ENCODE data around the gene DPP10. TPM values are rescaled to one million over a fixed set of nuclear protein-coding genes. Genes with fewer than 3 reads are reported as not detected.
A peak's percentile ranks its signal among the peaks of the same experiment; 100 is the strongest.

The DPP10 gene
- 1.7 and 1.9 TPM in 2 replicates for polyA plus RNA-seq (2013)

DNA sequence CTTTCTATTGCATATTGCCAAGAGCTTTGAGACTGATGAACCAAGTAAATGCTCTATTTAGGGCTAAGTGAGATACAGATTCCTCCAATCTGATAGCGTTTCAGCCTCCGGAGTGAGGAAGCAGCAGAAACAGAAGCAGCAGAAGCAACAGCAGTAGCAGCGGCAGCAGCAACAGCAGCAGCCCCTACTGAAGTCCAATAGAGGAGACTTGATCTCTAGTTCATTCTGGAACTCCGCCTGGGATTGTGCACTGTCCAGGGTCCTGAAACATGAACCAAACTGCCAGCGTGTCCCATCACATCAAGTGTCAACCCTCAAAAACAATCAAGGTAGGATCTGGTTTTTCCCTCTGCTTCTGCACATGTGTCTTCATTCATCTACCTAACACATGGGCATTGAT lies at the start of gene DPP10:
TSS of gene DPP10 (plus strand) at position 132 of the 400 bp plus-strand sequence.
- Histone ChIP-seq H3K4ac (ENCODE audit: low read depth, low read length) (no peak within 1 kb of the TSS), H3K4me3 (ENCODE audit: low read depth, low read length) (no peak within 1 kb of the TSS), H2BK12ac (ENCODE audit: low read length) (no peak within 1 kb of the TSS), H3K27me3 (ENCODE audit: insufficient read depth, low read length) (no peaks in the 10 kb centered on the region), H2BK120ac (ENCODE audit: insufficient read depth, low read length, poor library complexity) (no peak within 1 kb of the TSS), H3K18ac (ENCODE audit: low read length) (no peak within 1 kb of the TSS), H3K27ac (ENCODE audit: low read depth, low read length) (no peak within 1 kb of the TSS), H3K23ac (ENCODE audit: low read length) (no peak within 1 kb of the TSS), H3K79me1 (ENCODE audit: low read length) (no peaks in the 10 kb centered on the region), H2AFZ (ENCODE audit: insufficient read depth, low read length, poor library complexity) (no peak within 1 kb of the TSS), H3K4me1 (ENCODE audit: control insufficient read depth in 1 of 2, insufficient read depth in 2 of 2, low read length in 2 of 2) (no peaks in the 10 kb centered on the region), H4K12ac (ENCODE audit: low read depth, low read length) (no peak within 1 kb of the TSS), H3K79me2 (ENCODE audit: control insufficient read depth, insufficient read depth, low read length, poor library complexity) (no peaks in the 10 kb centered on the region), H2AK5ac (ENCODE audit: low read length) (no peak within 1 kb of the TSS), H4K8ac (ENCODE audit: low read depth, low read length) (no peak within 1 kb of the TSS), H3K9ac (ENCODE audit: low read length) (no peak within 1 kb of the TSS), H4K91ac (ENCODE audit: low read depth, low read length) (no peak within 1 kb of the TSS), H3K36me3 (ENCODE audit: control insufficient read depth in 1 of 2, insufficient read depth in 2 of 2, low read length in 2 of 2) (no peaks in the 10 kb centered on the region), H3K14ac (ENCODE audit: low read length) (no peak within 1 kb of the TSS), H2BK5ac (ENCODE audit: low read depth, low read length, poor library complexity) (no peak within 1 kb of the TSS), H3K9me3 (ENCODE audit: insufficient read depth, low read depth, low read length) (no peaks in the 10 kb centered on the region), H3K4me2 (ENCODE audit: low read length) (no peak within 1 kb of the TSS)
- no CpG with 5 or more reads among the region's 5 CpGs for WGBS (ENCODE audit: extremely low coverage, insufficient coverage, insufficient read length)
- DNase-seq: peak in 1 of 2 donors; percentile 51

DNA sequence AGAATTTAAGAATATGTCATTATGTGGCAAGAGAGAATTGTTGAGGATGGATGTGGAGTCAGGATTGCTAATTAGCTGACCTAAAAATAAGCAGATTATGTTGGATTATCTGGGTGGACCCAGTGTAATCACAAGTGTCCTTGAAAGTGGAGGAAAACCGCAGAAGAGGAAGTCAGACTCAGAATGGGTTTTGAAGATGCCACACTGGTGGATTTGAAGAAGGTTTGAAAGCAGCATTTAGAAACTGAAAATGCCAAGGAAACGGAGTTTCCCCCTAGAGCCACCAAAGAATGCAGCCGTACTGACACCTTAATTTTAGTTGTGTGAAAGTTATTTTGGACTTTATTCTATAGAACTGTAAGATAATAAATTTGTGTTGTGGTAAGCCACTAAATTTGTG lies 41.6 kb upstream of the DPP10 start:
- Histone ChIP-seq H3K4me3 (ENCODE audit: low read depth, low read length) (no peak overlapping the region), H3K23ac (ENCODE audit: low read length) (no peak overlapping the region), H3K14ac (ENCODE audit: low read length) (no peak overlapping the region), H3K79me1 (ENCODE audit: low read length) (no peaks in the 10 kb centered on the region), H3K36me3 (ENCODE audit: control insufficient read depth in 1 of 2, insufficient read depth in 2 of 2, low read length in 2 of 2) (no peaks in the 10 kb centered on the region), H3K4ac (ENCODE audit: low read depth, low read length) (no peak overlapping the region), H2AK5ac (ENCODE audit: low read length) (no peak overlapping the region), H2BK12ac (ENCODE audit: low read length) (no peak overlapping the region), H3K27ac (ENCODE audit: low read depth, low read length) (no peak overlapping the region), H3K79me2 (ENCODE audit: control insufficient read depth, insufficient read depth, low read length, poor library complexity) (no peaks in the 10 kb centered on the region), H3K9me3 (ENCODE audit: insufficient read depth, low read depth, low read length) (no peaks in the 10 kb centered on the region), H2AFZ (ENCODE audit: insufficient read depth, low read length, poor library complexity) (no peak overlapping the region), H3K4me1 (ENCODE audit: control insufficient read depth in 1 of 2, insufficient read depth in 2 of 2, low read length in 2 of 2) (no peaks in the 10 kb centered on the region), H3K9ac (ENCODE audit: low read length) (no peak overlapping the region), H3K18ac (ENCODE audit: low read length) (no peak overlapping the region), H2BK120ac (ENCODE audit: insufficient read depth, low read length, poor library complexity) (no peak overlapping the region), H2BK5ac (ENCODE audit: low read depth, low read length, poor library complexity) (no peak overlapping the region), H4K91ac (ENCODE audit: low read depth, low read length) (no peak overlapping the region), H3K4me2 (ENCODE audit: low read length) (no peak overlapping the region), H4K8ac (ENCODE audit: low read depth, low read length) (no peak overlapping the region), H4K12ac (ENCODE audit: low read depth, low read length) (no peak overlapping the region), H3K27me3 (ENCODE audit: insufficient read depth, low read length) (no peaks in the 10 kb centered on the region)
- DNase-seq: no peak
- WGBS (ENCODE audit: extremely low coverage, insufficient coverage, insufficient read length): no CpG with 5 or more reads among the region's 3 CpGs

DNA sequence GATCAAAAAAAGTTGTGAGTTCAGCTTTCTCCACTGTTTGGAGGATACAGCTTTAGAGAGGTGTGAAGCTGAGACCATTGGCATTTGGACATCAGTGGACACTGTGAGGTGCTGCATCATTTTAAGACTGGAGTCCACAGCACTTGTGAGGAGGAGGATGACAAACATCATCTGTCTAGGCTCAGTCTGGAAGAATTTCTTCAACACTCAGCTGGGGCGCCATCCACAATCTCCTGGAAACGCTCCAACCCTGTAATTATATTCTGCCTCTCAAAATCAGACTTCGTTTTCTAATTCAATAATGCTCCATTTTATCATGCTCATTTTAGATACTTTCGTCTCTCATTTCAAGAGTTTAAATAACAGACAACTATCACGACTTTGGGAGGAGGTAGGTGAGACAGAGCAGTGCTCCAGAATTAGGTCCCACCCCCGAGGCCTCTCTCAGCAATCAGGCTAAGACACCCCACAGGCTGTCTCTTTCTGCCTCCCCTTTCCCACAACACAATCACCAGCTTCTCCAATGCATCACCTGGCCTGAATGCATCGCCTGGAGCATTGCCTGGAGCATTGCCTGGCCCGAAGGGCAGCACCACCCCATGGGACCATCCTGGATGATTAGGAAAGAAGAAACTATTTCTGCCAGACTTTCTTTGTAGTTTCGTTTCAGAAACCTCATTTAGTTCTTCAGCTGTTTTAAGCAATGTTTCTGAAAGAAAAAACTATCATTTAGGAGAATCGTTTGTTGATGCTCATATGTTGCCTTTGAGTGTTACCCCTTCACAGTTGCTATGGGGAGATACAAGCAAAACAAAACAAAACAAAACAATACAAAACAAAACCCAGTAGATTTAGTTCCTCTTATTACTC lies 37.0 kb upstream of the DPP10 start:
- no CpG with 5 or more reads among the region's 10 CpGs for WGBS (ENCODE audit: extremely low coverage, insufficient coverage, insufficient read length)
- no peaks in the 10 kb centered on the region for H3K36me3 ChIP-seq (ENCODE audit: control insufficient read depth in 1 of 2, insufficient read depth in 2 of 2, low read length in 2 of 2)

DNA sequence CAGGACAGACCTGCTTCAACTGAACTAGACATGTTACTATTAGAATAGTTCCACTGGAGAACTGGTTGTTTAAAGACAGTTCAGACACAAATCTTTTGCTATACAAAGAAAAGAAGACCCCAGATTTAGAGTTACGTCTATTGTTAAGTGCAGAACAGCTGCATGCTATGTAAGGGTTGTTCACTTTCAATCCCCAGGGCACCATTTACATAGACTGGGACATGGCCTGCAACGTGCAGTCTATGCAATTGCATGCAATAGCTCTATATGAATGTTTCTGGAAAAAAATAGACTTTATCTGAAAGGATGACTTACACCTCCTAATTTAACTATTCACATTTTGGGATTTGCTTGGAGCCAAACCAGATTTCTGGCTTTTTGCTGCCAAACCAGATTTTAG lies 36.1 kb upstream of the DPP10 start:
- Histone ChIP-seq H2BK5ac (ENCODE audit: low read depth, low read length, poor library complexity) (no peak overlapping the region), H2BK120ac (ENCODE audit: insufficient read depth, low read length, poor library complexity) (no peak overlapping the region), H4K12ac (ENCODE audit: low read depth, low read length) (no peak overlapping the region), H3K9me3 (ENCODE audit: insufficient read depth, low read depth, low read length) (no peaks in the 10 kb centered on the region), H3K9ac (ENCODE audit: low read length) (no peak overlapping the region), H3K18ac (ENCODE audit: low read length) (no peak overlapping the region), H3K14ac (ENCODE audit: low read length) (no peak overlapping the region), H3K27ac (ENCODE audit: low read depth, low read length) (no peak overlapping the region), H3K4me2 (ENCODE audit: low read length) (no peak overlapping the region), H2AK5ac (ENCODE audit: low read length) (no peak overlapping the region), H2BK12ac (ENCODE audit: low read length) (no peak overlapping the region), H3K79me2 (ENCODE audit: control insufficient read depth, insufficient read depth, low read length, poor library complexity) (no peaks in the 10 kb centered on the region), H4K8ac (ENCODE audit: low read depth, low read length) (no peak overlapping the region), H3K36me3 (ENCODE audit: control insufficient read depth in 1 of 2, insufficient read depth in 2 of 2, low read length in 2 of 2) (no peaks in the 10 kb centered on the region), H3K4ac (ENCODE audit: low read depth, low read length) (no peak overlapping the region), H3K23ac (ENCODE audit: low read length) (no peak overlapping the region), H4K91ac (ENCODE audit: low read depth, low read length) (no peak overlapping the region), H3K4me3 (ENCODE audit: low read depth, low read length) (no peak overlapping the region), H3K27me3 (ENCODE audit: insufficient read depth, low read length) (no peaks in the 10 kb centered on the region), H3K4me1 (ENCODE audit: control insufficient read depth in 1 of 2, insufficient read depth in 2 of 2, low read length in 2 of 2) (no peaks in the 10 kb centered on the region), H3K79me1 (ENCODE audit: low read length) (no peaks in the 10 kb centered on the region), H2AFZ (ENCODE audit: insufficient read depth, low read length, poor library complexity) (no peak overlapping the region)
- no peak for DNase-seq
- WGBS (ENCODE audit: extremely low coverage, insufficient coverage, insufficient read length): no CpG with 5 or more reads among the region's 2 CpGs

More for the DNA sequence above, 37.0 kb upstream of the DPP10 start:
- no peak overlapping the region for H3K4me3 ChIP-seq (ENCODE audit: low read depth, low read length)
- no peaks in the 10 kb centered on the region for H3K27me3 ChIP-seq (ENCODE audit: insufficient read depth, low read length)
- no peak overlapping the region for H3K4ac ChIP-seq (ENCODE audit: low read depth, low read length)
- DNase-seq: peak; percentile 35 to 76
- no peak overlapping the region for H2BK5ac ChIP-seq (ENCODE audit: low read depth, low read length, poor library complexity)
- no peak overlapping the region for H2AFZ ChIP-seq (ENCODE audit: insufficient read depth, low read length, poor library complexity)
- no peak overlapping the region for H2BK120ac ChIP-seq (ENCODE audit: insufficient read depth, low read length, poor library complexity)
- H4K91ac ChIP-seq (ENCODE audit: low read depth, low read length): no peak overlapping the region
- no peak overlapping the region for H3K18ac ChIP-seq (ENCODE audit: low read length)
- H4K12ac ChIP-seq (ENCODE audit: low read depth, low read length): no peak overlapping the region
- H3K79me1 ChIP-seq (ENCODE audit: low read length): no peaks in the 10 kb centered on the region
- no peak overlapping the region for H3K14ac ChIP-seq (ENCODE audit: low read length)
- H3K23ac ChIP-seq (ENCODE audit: low read length): peak overlapping the region; percentile 89
- no peaks in the 10 kb centered on the region for H3K79me2 ChIP-seq (ENCODE audit: control insufficient read depth, insufficient read depth, low read length, poor library complexity)
- H4K8ac ChIP-seq (ENCODE audit: low read depth, low read length): no peak overlapping the region
- H3K4me1 ChIP-seq (ENCODE audit: control insufficient read depth in 1 of 2, insufficient read depth in 2 of 2, low read length in 2 of 2): no peaks in the 10 kb centered on the region
- no peak overlapping the region for H2BK12ac ChIP-seq (ENCODE audit: low read length)
- no peak overlapping the region for H3K27ac ChIP-seq (ENCODE audit: low read depth, low read length)
- no peak overlapping the region for H3K4me2 ChIP-seq (ENCODE audit: low read length)
- H3K9me3 ChIP-seq (ENCODE audit: insufficient read depth, low read depth, low read length): no peaks in the 10 kb centered on the region
- H3K9ac ChIP-seq (ENCODE audit: low read length): no peak overlapping the region
- H2AK5ac ChIP-seq (ENCODE audit: low read length): no peak overlapping the region
